Activated CD8-positive, alpha-beta memory T cell treated with anti-CD3 and anti-CD28 coated beads, Interleukin-2, amount 10 ng/mL, durations not matched to agents 7 days and 5 days (primary cell): ENCODE data around the gene HDGFL3. TPM values are rescaled to one million over a fixed set of nuclear protein-coding genes. Genes with fewer than 3 reads are reported as not detected.
"Not testable (repeated sequence)": the region's sequence is repeated elsewhere in the genome, so short reads cannot be mapped to it uniquely, and the experiment has no call there.

ENCODE experiments used
- ATAC-seq: fragments of 150-1000 bp; cut with Tn5 transposase; one replicate; pipeline ENCODE4 v1.10.0; 2021; ENCODE audit warnings: moderate library complexity
- CTCF ChIA-PET: fragments of 350-600 bp; sonication (Branson Sonifier 250); formaldehyde crosslinking; loops from one replicate; lab custom pipeline; 2021; ENCODE audit warnings: antibody characterized with exemption; lab: Charles Lee
- DNase-seq: peaks from one replicate; pipeline ENCODE4 v3.0.0-alpha.2; 2020
- H3K27ac Mint-ChIP-seq: one replicate; pipeline ENCODE4 v1.8.0; 2021; ENCODE audit warnings: mild to moderate bottlenecking, mixed read lengths
- H3K27me3 Mint-ChIP-seq: one replicate; pipeline ENCODE4 v1.8.0; 2021; ENCODE audit warnings: mixed read lengths
- H3K36me3 Mint-ChIP-seq: one replicate; pipeline ENCODE4 v1.8.0; 2021; ENCODE audit warnings: mild to moderate bottlenecking, mixed read lengths
- H3K4me1 Mint-ChIP-seq: one replicate; pipeline ENCODE4 v1.8.0; 2021; ENCODE audit warnings: mixed read lengths
- H3K4me3 Mint-ChIP-seq: one replicate; pipeline ENCODE4 v1.8.0; 2021; ENCODE audit warnings: mild to moderate bottlenecking, moderate library complexity, mixed read lengths
- H3K9me3 Mint-ChIP-seq: one replicate; pipeline ENCODE4 v1.8.0; 2022; ENCODE audit warnings: low read depth, mixed read lengths
- total RNA-seq, 2 experiments: library from RNA; stranded (reverse); gene quantifications; one replicate each; pipeline ENCODE4 v1.2.3, GENCODE V29; 2021

Gene HDGFL3
- total RNA-seq, 2 experiments from 2014 or later = 20.4 to 91.0 TPM

DNA sequence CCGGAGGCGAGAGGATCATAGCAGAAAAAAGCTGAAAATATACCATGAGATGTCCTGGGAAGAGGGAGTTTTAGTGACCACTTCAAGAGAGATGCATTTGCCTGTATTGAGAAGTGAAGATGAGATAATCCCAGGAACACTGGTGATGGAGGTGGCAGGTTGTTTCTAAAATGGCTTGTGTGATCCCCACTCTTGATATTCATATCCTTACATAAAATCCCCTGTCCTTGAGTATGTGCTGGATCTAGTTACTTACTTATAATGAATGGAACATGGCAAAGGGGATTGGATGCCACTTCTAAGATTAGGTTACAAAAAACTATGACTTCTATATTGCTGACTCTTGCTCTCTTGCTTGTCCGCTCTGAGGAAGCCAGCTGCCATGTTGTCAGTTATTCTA lies 22.1 kb downstream of the HDGFL3 start:
- ATAC-seq = no peak
- Mint-ChIP-seq H3K36me3 (peaks cover 2% of the 10 kb centered on the region), H3K27me3 (peaks cover 34% of the 10 kb centered on the region), H3K27ac (no peak overlapping the region), H3K9me3 (no peaks in the 10 kb centered on the region), H3K4me1 (no peaks in the 10 kb centered on the region), H3K4me3 (no peak overlapping the region)
- no peak for DNase-seq
- CTCF ChIA-PET = interaction anchor here (1.0 kb wide), 1 partner anchor 48 kb away, joined by 3 read pairs; no protein-coding TSS in a partner anchor

DNA sequence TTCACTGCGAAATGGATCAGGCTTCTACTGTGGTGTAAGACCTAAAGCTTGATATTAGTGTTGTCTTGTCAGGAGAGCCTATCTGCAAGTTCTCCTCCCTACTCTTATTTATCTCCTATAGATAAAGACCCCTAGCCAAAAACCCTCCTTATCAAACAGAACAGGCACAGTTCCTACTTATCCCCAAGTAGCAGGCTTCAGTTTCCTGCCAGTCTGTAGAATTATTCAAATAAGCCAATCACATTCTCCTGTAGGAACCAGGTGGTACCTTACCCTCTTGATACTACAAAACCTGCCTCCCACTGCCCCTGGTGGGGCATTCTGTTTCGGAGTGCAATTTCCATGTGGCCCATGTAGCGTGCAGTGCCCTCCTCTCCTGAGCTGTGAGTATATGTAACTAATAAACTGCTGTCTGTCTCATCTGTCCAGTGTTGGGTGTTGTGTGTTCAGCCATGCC lies 28.7 kb downstream of the HDGFL3 start:
- Mint-ChIP-seq H3K4me3 (no peak overlapping the region), H3K9me3 (no peaks in the 10 kb centered on the region), H3K27me3 (peaks cover 40% of the 10 kb centered on the region), H3K27ac (no peak overlapping the region), H3K36me3 (peaks cover 3% of the 10 kb centered on the region), H3K4me1 (peaks cover 2% of the 10 kb centered on the region)
- no peak for ATAC-seq
- DNase-seq = no peak
- CTCF ChIA-PET = no interaction called here

GRCh38 chr15:83178390-83178789 lies 29.2 kb downstream of the HDGFL3 start:
- peaks cover 3% of the 10 kb centered on the region for H3K36me3 Mint-ChIP-seq
- CTCF ChIA-PET = no interaction called here
- DNase-seq (no peak), ATAC-seq (no peak)
- H3K27ac Mint-ChIP-seq = no peak overlapping the region
- peaks cover 2% of the 10 kb centered on the region for H3K4me1 Mint-ChIP-seq
- H3K27me3 Mint-ChIP-seq = peaks cover 43% of the 10 kb centered on the region
- H3K9me3 Mint-ChIP-seq = no peaks in the 10 kb centered on the region
- H3K4me3 Mint-ChIP-seq = no peak overlapping the region

- H3K27ac Mint-ChIP-seq = no peak overlapping the region
- peaks cover 5% of the 10 kb centered on the region for H3K36me3 Mint-ChIP-seq
- DNase-seq (no peak), ATAC-seq (no peak)
- no peak overlapping the region for H3K4me3 Mint-ChIP-seq
- H3K4me1 Mint-ChIP-seq = peaks cover 2% of the 10 kb centered on the region
- H3K9me3 Mint-ChIP-seq = no peaks in the 10 kb centered on the region
- CTCF ChIA-PET = interaction anchor here (0.6 to 1.1 kb wide), 3 partner anchors 9 to 37 kb away, joined by 3 read pairs; no protein-coding TSS in a partner anchor
- peaks cover 52% of the 10 kb centered on the region for H3K27me3 Mint-ChIP-seq
These were observed 32.7 kb downstream of the HDGFL3 start for GRCh38 chr15:83174891-83175290.

GRCh38 chr15:83170474-83171165 lies 37.0 kb downstream of the HDGFL3 start:
- Mint-ChIP-seq H3K4me1 (peaks cover 11% of the 10 kb centered on the region), H3K9me3 (peaks cover 14% of the 10 kb centered on the region), H3K36me3 (peaks cover 32% of the 10 kb centered on the region), H3K27me3 (peaks cover 58% of the 10 kb centered on the region), H3K4me3 (no peak overlapping the region), H3K27ac (no peak overlapping the region)
- CTCF ChIA-PET = no interaction called here
- DNase-seq (no peak), ATAC-seq (no peak)

DNA sequence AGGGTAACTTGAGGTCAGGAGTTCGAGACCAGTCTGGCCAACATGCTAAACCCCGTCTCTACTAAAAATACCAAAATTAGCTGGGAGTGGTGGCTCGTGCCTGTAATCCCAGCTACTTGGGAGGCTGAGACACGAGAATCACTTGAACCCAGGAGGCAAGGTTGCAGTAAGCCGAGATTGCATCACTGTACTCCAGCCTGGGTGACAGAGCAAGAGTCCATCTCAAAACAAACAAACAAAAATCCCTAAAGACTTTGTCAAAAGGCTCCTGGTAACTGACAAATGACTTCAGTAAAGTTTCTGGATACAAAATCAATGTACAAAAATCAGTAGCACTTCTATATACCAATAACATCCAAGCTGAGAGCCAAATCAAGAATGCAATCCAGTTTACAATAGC lies 38.0 kb downstream of the HDGFL3 start:
- CTCF ChIA-PET, H3K4me3 Mint-ChIP-seq, ATAC-seq, H3K27ac Mint-ChIP-seq, DNase-seq: not testable (repeated sequence)
- H3K4me1 Mint-ChIP-seq = peaks cover 18% of the 10 kb centered on the region
- peaks cover 30% of the 10 kb centered on the region for H3K36me3 Mint-ChIP-seq
- peaks cover 14% of the 10 kb centered on the region for H3K9me3 Mint-ChIP-seq
- H3K27me3 Mint-ChIP-seq = peaks cover 50% of the 10 kb centered on the region

GRCh38 chr15:83166830-83167229 lies 40.8 kb downstream of the HDGFL3 start:
- peaks cover 36% of the 10 kb centered on the region for H3K36me3 Mint-ChIP-seq
- H3K4me1 Mint-ChIP-seq = peaks cover 35% of the 10 kb centered on the region
- CTCF ChIA-PET = no interaction called here
- DNase-seq = no peak
- H3K27me3 Mint-ChIP-seq = peaks cover 46% of the 10 kb centered on the region
- H3K27ac Mint-ChIP-seq = no peak overlapping the region
- no peak for ATAC-seq
- H3K4me3 Mint-ChIP-seq = no peak overlapping the region
- H3K9me3 Mint-ChIP-seq = peaks cover 14% of the 10 kb centered on the region

DNA sequence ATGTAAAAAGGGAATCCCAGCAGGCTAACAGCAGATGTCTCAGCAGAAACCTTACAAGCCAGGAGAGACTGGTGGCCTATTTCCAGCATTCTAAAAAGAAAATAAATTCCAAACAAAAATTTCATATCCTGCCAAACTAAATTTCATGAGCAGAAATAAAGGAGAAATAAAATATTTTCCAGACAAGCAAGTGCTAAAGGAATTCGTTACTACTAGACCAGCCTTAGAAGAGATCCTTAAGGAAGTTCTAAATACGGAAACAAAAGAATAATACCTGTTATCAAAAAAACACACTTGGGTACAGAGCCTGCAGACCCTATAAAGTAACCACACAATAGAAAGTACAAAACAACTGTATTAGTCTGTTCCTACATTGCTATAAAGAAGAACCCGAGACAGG lies 41.4 kb downstream of the HDGFL3 start:
- CTCF ChIA-PET = interaction anchor here (1.0 kb wide), 1 partner anchor 8 kb away, joined by 3 read pairs; no protein-coding TSS in a partner anchor
- no peak for ATAC-seq
- no peak for DNase-seq
- Mint-ChIP-seq H3K27me3 (peaks cover 49% of the 10 kb centered on the region), H3K36me3 (peaks cover 36% of the 10 kb centered on the region), H3K4me3 (no peak overlapping the region), H3K9me3 (peaks cover 14% of the 10 kb centered on the region), H3K4me1 (peaks cover 35% of the 10 kb centered on the region), H3K27ac (no peak overlapping the region)

- DNase-seq = peak; percentile 55
- Mint-ChIP-seq H3K27me3 (peaks cover 49% of the 10 kb centered on the region), H3K36me3 (peaks cover 36% of the 10 kb centered on the region), H3K4me3 (peak overlapping the region; percentile 49), H3K9me3 (peaks cover 14% of the 10 kb centered on the region), H3K4me1 (peaks cover 35% of the 10 kb centered on the region), H3K27ac (peak overlapping the region; percentile 86)
- CTCF ChIA-PET = interaction anchor here (0.6 to 1.4 kb wide), 6 partner anchors 35 to 997 kb away, joined by 3 read pairs; partner anchors contain the start of genes C15orf40 and HDGFL3
- peak; percentile 84 for ATAC-seq
These were observed 42.7 kb downstream of the HDGFL3 start for GRCh38 chr15:83164771-83165404.

GRCh38 chr15:83164111-83164770 lies 43.4 kb downstream of the HDGFL3 start:
- CTCF ChIA-PET = interaction anchor here (0.6 to 1.4 kb wide), 5 partner anchors 36 to 998 kb away, joined by 3 read pairs; partner anchors contain the start of genes C15orf40 and HDGFL3
- H3K9me3 Mint-ChIP-seq = peaks cover 14% of the 10 kb centered on the region

GRCh38 chr15:83163032-83163431 lies 44.6 kb downstream of the HDGFL3 start:
- Mint-ChIP-seq H3K4me3 (no peak overlapping the region), H3K4me1 (peaks cover 35% of the 10 kb centered on the region), H3K27me3 (peaks cover 43% of the 10 kb centered on the region), H3K36me3 (peaks cover 30% of the 10 kb centered on the region), H3K9me3 (peaks cover 9% of the 10 kb centered on the region), H3K27ac (peak overlapping the region; percentile 42)
- DNase-seq (no peak), ATAC-seq (peak; percentile 16)
- CTCF ChIA-PET = interaction anchor here (1.1 to 1.2 kb wide), 2 partner anchors 45 to 54 kb away, joined by 3 read pairs; no protein-coding TSS in a partner anchor

More at GRCh38 chr15:83164111-83164770, 43.4 kb downstream of the HDGFL3 start:
- H3K27ac Mint-ChIP-seq = peak overlapping the region; percentile 86
- H3K4me1 Mint-ChIP-seq = peaks cover 35% of the 10 kb centered on the region
- H3K27me3 Mint-ChIP-seq = peaks cover 51% of the 10 kb centered on the region
- ATAC-seq (no peak), DNase-seq (no peak)
- peaks cover 37% of the 10 kb centered on the region for H3K36me3 Mint-ChIP-seq
- H3K4me3 Mint-ChIP-seq = peak overlapping the region; percentile 49

- Mint-ChIP-seq H3K9me3 (no peaks in the 10 kb centered on the region), H3K27ac (no peak overlapping the region), H3K4me1 (peaks cover 34% of the 10 kb centered on the region), H3K4me3 (no peak overlapping the region), H3K27me3 (peaks cover 35% of the 10 kb centered on the region), H3K36me3 (peaks cover 18% of the 10 kb centered on the region)
- DNase-seq (no peak), ATAC-seq (no peak)
- CTCF ChIA-PET = interaction anchor here (1.0 kb wide), 1 partner anchor 48 kb away, joined by 3 read pairs; no protein-coding TSS in a partner anchor
These were observed 46.9 kb downstream of the HDGFL3 start for GRCh38 chr15:83160741-83161140.

DNA sequence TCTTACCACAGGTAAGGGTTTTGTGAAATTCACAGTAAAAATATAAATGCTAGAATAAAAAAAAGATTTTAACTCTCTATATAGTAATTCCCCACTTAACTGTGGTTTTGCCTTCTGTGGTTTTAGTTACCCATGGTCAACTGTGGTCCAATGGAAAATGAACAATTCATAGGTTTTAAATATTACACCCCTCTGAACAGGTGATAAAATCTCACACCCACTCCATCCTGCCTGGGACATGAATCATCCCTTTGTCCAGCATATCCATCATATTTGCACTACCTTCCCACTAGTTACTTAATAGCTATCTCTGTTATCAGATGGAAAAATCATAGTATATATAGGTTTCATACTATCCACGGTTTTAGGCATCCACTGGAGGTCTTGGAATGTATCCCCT lies 49.2 kb downstream of the HDGFL3 start:
- DNase-seq = no peak
- Mint-ChIP-seq H3K4me3 (no peak overlapping the region), H3K4me1 (peaks cover 18% of the 10 kb centered on the region), H3K27ac (no peak overlapping the region), H3K27me3 (peaks cover 33% of the 10 kb centered on the region), H3K36me3 (peaks cover 17% of the 10 kb centered on the region), H3K9me3 (no peaks in the 10 kb centered on the region)
- ATAC-seq = no peak
- CTCF ChIA-PET = no interaction called here
